AG04449 (cell line): ENCODE results near the gene IFNA7.
"Not testable (repeated sequence)": the region's sequence is repeated elsewhere in the genome, so short reads cannot be mapped to it uniquely, and the experiment has no call there.

ENCODE experiments used
- CTCF ChIA-PET: fragments of 350-600 bp; formaldehyde crosslinking; extraction: SDS; loops from one replicate; lab custom pipeline; 2021; ENCODE audit warnings: antibody characterized with exemption; lab: Yijun Ruan, JAX
- POLR2A ChIA-PET: fragments of 400-600, 350-600 bp; formaldehyde crosslinking; extraction: SDS; loops from one replicate; lab custom pipeline; 2020; ENCODE audit warnings: antibody characterized with exemption, inconsistent platforms; lab: Yijun Ruan, JAX
- DNase-seq: peaks from one replicate; pipeline ENCODE4 v3.0.0-alpha.2; 2010; ENCODE audit warnings: low read depth, low spot score
- H3K4me3 ChIP-seq: 2 replicates; pipeline ENCODE4 v1.5.1; 2011; ENCODE audit warnings: low read depth, mild to moderate bottlenecking, control low read depth, low read length
- TF ChIP-seq, protein P1 (sequence below): IDR thresholded peaks from one replicate; pipeline ENCODE4 v1.5.1; 2011; ENCODE audit warnings: mild to moderate bottlenecking, moderate library complexity, low read length, control low read depth, inconsistent platforms; ENCODE audit not compliant: insufficient read depth; ENCODE audit errors: missing control alignments

The IFNA7 gene

DNA sequence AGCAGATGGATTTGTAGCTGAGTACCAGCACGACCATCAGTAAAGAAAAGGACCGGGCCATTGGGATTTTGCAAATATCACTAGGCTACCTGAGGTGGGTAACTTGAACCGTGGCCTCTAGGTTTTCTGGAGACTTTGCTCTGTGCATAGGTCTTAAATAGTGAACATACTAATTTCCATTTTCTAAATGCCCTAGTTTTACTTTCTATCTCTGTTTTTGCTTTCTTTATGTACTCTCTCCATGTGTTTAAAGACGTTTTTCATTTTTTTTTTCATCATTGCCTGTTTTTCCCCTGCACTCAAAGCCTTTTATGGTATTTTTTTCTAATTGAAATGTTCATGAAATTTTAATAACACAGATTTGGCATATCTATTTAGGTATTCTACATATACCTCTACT lies at the start of gene IFNA7:
Gene IFNA7 (minus strand): TSS at position 101 of the 400 bp plus-strand sequence. CDS start 40 bp downstream, at position 61.
- H3K4me3 ChIP-seq, DNase-seq, POLR2A ChIA-PET: not testable (repeated sequence)
- CTCF ChIA-PET = interaction anchor here (0.7 to 1.0 kb wide), 2 partner anchors 12 to 13 kb away, joined by 3 to 4 read pairs; no protein-coding TSS in a partner anchor

GRCh38 chr9:21251638-21252037 lies 49.6 kb upstream of the IFNA7 start:
- H3K4me3 ChIP-seq = no peak overlapping the region
- DNase-seq = no peak
- CTCF ChIA-PET = interaction anchor here (0.6 to 3.2 kb wide), 4 partner anchors 16 to 539 kb away, joined by 3 to 21 read pairs (median 7); no protein-coding TSS in a partner anchor
- TF ChIP-seq, protein P1, sequence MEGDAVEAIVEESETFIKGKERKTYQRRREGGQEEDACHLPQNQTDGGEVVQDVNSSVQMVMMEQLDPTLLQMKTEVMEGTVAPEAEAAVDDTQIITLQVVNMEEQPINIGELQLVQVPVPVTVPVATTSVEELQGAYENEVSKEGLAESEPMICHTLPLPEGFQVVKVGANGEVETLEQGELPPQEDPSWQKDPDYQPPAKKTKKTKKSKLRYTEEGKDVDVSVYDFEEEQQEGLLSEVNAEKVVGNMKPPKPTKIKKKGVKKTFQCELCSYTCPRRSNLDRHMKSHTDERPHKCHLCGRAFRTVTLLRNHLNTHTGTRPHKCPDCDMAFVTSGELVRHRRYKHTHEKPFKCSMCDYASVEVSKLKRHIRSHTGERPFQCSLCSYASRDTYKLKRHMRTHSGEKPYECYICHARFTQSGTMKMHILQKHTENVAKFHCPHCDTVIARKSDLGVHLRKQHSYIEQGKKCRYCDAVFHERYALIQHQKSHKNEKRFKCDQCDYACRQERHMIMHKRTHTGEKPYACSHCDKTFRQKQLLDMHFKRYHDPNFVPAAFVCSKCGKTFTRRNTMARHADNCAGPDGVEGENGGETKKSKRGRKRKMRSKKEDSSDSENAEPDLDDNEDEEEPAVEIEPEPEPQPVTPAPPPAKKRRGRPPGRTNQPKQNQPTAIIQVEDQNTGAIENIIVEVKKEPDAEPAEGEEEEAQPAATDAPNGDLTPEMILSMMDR = no peak
- POLR2A ChIA-PET = no interaction called here

DNA sequence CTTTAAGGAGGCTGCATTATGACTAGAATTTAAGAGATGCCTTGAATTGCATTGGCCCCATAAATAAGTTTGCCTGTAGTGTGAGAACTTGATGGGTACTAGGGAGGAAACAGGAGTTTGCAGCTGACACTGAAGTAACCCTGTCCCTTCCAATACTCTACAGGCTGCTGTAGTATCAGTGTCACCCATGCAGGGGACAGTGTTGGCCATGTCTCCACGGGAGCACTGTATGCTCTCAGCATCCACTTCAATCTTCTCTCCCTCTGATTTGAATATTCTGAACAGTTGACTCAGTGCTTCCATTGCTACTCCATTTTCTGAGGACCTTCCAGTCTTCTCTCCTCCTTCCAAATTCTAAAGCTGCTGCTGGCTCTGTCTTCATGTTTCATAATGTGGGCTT lies 49.2 kb upstream of the IFNA7 start:
- POLR2A ChIA-PET = no interaction called here
- no peak for DNase-seq
- CTCF ChIA-PET = interaction anchor here (0.6 to 3.2 kb wide), 2 partner anchors 15 to 68 kb away, joined by 3 to 21 read pairs; no protein-coding TSS in a partner anchor
- H3K4me3 ChIP-seq = no peak overlapping the region
- TF ChIP-seq, protein P1 = no peak

DNA sequence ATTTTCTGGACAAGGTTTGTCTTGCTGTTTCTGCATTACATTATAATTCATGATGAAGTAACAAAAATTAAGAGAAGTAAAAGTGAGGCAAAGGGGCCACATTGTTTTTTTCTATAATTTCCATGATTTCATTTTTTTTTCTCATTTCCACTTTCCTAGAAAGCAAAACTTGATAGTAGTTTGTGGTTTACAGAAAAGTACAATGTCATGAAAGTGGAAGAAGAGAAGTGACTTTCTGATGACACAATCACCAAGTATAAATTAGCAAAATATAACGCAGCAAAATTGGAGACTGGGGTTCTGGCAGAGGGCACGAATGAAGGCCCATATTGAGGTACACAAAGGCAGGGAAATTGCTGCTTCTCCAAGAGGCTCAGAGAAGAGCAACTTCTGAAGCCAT lies 42.8 kb upstream of the IFNA7 start:
- TF ChIP-seq, protein P1 = no peak
- CTCF ChIA-PET = interaction anchor here (1.4 kb wide), 1 partner anchor 211 kb away, joined by 3 read pairs; no protein-coding TSS in a partner anchor
- no peak for DNase-seq
- POLR2A ChIA-PET = no interaction called here
- no peak overlapping the region for H3K4me3 ChIP-seq

DNA sequence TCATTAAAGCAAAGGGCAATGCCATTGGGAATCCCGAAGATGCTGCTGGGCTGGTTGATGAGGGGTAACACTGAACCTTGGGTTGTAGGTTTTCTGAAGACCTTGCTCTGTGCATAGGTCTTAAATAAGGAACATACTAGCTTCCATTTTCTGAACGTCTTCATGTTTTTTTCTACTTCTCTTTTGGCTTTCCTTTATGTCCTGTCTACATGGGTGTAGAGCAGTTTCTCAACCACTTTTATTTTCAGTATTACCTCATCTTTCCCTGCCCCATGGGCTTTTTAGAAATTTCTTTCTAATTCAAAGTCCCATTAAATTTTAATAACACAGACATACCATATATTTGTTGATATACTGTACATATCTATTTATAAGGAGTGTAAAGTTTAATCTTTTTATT lies 37.9 kb upstream of the IFNA7 start, which contains the start of gene IFNA14:
Gene IFNA14 (minus strand): TSS at position 95 of the 400 bp plus-strand sequence. CDS start 70 bp downstream, at position 25.
- no peak within 1 kb of the TSS for H3K4me3 ChIP-seq
- TF ChIP-seq, protein P1 = no peak
- DNase-seq = no peak
- ChIA-PET CTCF (no interaction called here), POLR2A (no interaction called here)

DNA sequence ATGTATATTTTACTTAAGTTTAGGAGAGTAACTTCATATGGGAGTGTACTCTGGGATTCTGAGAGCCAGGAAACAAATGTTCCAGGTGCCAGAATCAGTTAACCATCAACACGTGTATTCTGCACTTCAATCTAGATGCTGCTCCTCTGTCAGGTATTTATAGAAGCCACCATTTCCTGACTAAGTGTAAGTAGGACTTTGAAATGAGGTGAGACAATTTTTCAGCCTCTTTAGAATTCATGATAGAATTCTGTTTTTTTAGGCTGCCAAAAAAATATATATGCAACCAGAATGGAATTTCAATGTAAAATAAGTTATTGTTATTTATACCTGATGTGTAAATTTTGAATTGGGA lies 34.3 kb upstream of the IFNA7 start:
- POLR2A ChIA-PET, H3K4me3 ChIP-seq, DNase-seq: not testable (repeated sequence)
- CTCF ChIA-PET = interaction anchor here (0.7 to 3.0 kb wide), 10 partner anchors 12 to 764 kb away, joined by 3 to 21 read pairs (median 4); no protein-coding TSS in a partner anchor

- CTCF ChIA-PET = interaction anchor here (0.7 to 3.0 kb wide), 12 partner anchors 12 to 765 kb away, joined by 3 to 21 read pairs (median 4); no protein-coding TSS in a partner anchor
- TF ChIP-seq, protein P1 = peak; percentile 34
- POLR2A ChIA-PET, DNase-seq, H3K4me3 ChIP-seq: not testable (repeated sequence)
Observed at GRCh38 chr9:21235468-21236359, 33.7 kb upstream of the IFNA7 start.
